PFSK-1 (cell line): ENCODE results near the gene RBP4.

Source experiments
- FOXP2 ChIP-seq: optimal IDR thresholded peaks from 2 replicates; pipeline ENCODE3; 2011; ENCODE audit warnings: borderline replicate concordance, control low read depth, inconsistent platforms; ENCODE audit not compliant: insufficient read depth; ENCODE audit errors: extremely low read length, extremely low read depth
- POLR2AphosphoS5 ChIP-seq: IDR thresholded peaks from 2 replicates; pipeline ENCODE4 v1.6.1; 2012; ENCODE audit warnings: low read depth, mild to moderate bottlenecking, control low read depth, low read length, moderate library complexity
- SIN3A ChIP-seq: IDR thresholded peaks from 2 replicates; pipeline ENCODE4 v1.6.1; 2012; ENCODE audit warnings: mild to moderate bottlenecking, low read length, moderate library complexity, borderline replicate concordance; ENCODE audit not compliant: insufficient read depth
- TAF1 ChIP-seq: IDR thresholded peaks from 2 replicates; pipeline ENCODE4 v1.6.1; 2012; ENCODE audit warnings: low read length, control low read depth, borderline replicate concordance; ENCODE audit not compliant: insufficient read depth
- TF ChIP-seq, protein P1 (sequence below), 2 experiments: IDR thresholded peaks; 2 replicates each; pipeline versions ENCODE4 v1.6.1 to v1.8.0; 2011 to 2012; ENCODE audit warnings: low read depth in 2 of 2, low read length in 2 of 2, control low read depth in 1 of 2, inconsistent platforms in 1 of 2, mild to moderate bottlenecking in 1 of 2, moderate library complexity in 1 of 2; ENCODE audit not compliant: insufficient read depth in 1 of 2

RBP4 gene

DNA sequence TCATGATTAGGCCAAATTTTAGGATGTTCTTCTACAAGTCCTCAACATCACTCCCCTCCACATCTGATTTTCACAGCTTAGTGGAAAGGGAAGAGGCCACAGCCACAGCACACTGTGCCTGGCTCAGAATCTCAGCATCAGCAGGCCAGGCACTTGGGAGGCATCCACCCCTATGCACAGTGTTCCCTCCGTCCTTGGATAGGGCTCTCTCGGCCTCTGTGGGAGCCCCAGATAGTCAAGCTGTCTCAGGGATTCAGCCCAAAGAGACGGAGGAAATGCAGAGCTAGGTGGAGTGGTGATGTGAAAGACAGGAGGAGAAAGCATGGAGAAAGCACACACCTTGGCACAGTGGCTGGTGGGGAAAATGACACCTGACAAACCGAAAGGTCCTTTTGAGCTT lies 1.3 kb downstream of the RBP4 start:
- no peak for TF ChIP-seq SIN3A
- TF ChIP-seq TAF1 = no peak
- no peak for TF ChIP-seq FOXP2
- TF ChIP-seq, protein P1, sequence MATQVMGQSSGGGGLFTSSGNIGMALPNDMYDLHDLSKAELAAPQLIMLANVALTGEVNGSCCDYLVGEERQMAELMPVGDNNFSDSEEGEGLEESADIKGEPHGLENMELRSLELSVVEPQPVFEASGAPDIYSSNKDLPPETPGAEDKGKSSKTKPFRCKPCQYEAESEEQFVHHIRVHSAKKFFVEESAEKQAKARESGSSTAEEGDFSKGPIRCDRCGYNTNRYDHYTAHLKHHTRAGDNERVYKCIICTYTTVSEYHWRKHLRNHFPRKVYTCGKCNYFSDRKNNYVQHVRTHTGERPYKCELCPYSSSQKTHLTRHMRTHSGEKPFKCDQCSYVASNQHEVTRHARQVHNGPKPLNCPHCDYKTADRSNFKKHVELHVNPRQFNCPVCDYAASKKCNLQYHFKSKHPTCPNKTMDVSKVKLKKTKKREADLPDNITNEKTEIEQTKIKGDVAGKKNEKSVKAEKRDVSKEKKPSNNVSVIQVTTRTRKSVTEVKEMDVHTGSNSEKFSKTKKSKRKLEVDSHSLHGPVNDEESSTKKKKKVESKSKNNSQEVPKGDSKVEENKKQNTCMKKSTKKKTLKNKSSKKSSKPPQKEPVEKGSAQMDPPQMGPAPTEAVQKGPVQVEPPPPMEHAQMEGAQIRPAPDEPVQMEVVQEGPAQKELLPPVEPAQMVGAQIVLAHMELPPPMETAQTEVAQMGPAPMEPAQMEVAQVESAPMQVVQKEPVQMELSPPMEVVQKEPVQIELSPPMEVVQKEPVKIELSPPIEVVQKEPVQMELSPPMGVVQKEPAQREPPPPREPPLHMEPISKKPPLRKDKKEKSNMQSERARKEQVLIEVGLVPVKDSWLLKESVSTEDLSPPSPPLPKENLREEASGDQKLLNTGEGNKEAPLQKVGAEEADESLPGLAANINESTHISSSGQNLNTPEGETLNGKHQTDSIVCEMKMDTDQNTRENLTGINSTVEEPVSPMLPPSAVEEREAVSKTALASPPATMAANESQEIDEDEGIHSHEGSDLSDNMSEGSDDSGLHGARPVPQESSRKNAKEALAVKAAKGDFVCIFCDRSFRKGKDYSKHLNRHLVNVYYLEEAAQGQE (IDR thresholded peaks at IDR 0.05; ENCODE audit: insufficient read depth in 1 of 2, low read depth in 2 of 2, low read length in 2 of 2) = no peak
- TF ChIP-seq POLR2AphosphoS5 = no peak

- TF ChIP-seq POLR2AphosphoS5 = no peak
- no peak for TF ChIP-seq FOXP2
- no peak for TF ChIP-seq SIN3A
- TF ChIP-seq, protein P1 (IDR thresholded peaks at IDR 0.05; ENCODE audit: insufficient read depth in 1 of 2, low read depth in 2 of 2, low read length in 2 of 2) = no peak
- TF ChIP-seq TAF1 = no peak
Measured at GRCh38 chr10:93599335-93599734, 1.7 kb downstream of the RBP4 start.

- TF ChIP-seq TAF1 (no peak), SIN3A (no peak), POLR2AphosphoS5 (no peak), FOXP2 (no peak)
- TF ChIP-seq, protein P1 (IDR thresholded peaks at IDR 0.05; ENCODE audit: insufficient read depth in 1 of 2, low read depth in 2 of 2, low read length in 2 of 2) = no peak
Measured at GRCh38 chr10:93598157-93598556, 2.9 kb downstream of the RBP4 start.

DNA sequence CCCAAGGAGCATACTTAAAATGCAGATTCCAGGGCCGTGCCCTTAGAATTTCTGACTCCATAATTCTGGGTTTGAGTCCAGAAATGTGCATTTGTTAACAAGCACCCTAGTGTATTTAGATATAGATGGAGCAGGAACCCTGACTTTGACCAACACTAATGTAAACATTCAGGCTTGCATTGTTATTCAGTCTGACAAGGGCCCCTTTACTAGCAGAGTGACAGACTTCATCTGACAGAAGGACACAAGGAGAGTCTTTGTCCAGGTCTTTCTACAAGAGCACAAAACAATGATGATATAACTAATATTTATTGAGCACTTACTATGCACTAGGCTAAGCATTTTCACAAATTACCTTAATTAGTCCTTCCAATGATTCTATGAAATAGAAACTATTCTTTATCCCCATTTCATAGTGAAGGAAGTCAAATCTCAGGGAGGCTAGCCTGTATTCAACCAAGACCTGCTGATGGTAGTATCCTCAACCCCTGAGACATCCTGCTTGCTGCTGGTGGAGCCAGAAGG lies 3.9 kb downstream of the RBP4 start:
- TF ChIP-seq SIN3A = no peak
- no peak for TF ChIP-seq POLR2AphosphoS5
- TF ChIP-seq TAF1 = no peak
- TF ChIP-seq, protein P1 (IDR thresholded peaks at IDR 0.05; ENCODE audit: insufficient read depth in 1 of 2, low read depth in 2 of 2, low read length in 2 of 2) = no peak
- no peak for TF ChIP-seq FOXP2

- no peak for TF ChIP-seq POLR2AphosphoS5
- no peak for TF ChIP-seq SIN3A
- no peak for TF ChIP-seq TAF1
- TF ChIP-seq, protein P1 (IDR thresholded peaks at IDR 0.05; ENCODE audit: insufficient read depth in 1 of 2, low read depth in 2 of 2, low read length in 2 of 2) = no peak
- no peak for TF ChIP-seq FOXP2
Measured at GRCh38 chr10:93596539-93596938, 4.5 kb downstream of the RBP4 start.
